K562 (cell line): ENCODE results near the gene ARL5C. TPM values are rescaled to one million over a fixed set of nuclear protein-coding genes. Genes with fewer than 3 reads are reported as not detected.

Experiments
- CC2D1A ChIP-seq: fragments of 450-650 bp; IDR thresholded peaks from 2 replicates; pipeline ENCODE4 v1.6.1; 2017; ENCODE audit warnings: mild to moderate bottlenecking
- FOXA3 ChIP-seq, 2 experiments: fragments of 450-650 bp in 1 of 2; sonication (generic) in 1 of 2; formaldehyde crosslinking; IDR thresholded peaks in 1 of 2; conservative IDR thresholded peaks in 1 of 2; 2 replicates each; pipeline versions ENCODE4 v1.4.0 to v1.8.0; 2020 to 2022; ENCODE audit warnings: mild to moderate bottlenecking in 2 of 2, missing genetic modification reagents in 1 of 2
- HDAC6 ChIP-seq: IDR thresholded peaks from 2 replicates; pipeline ENCODE4 v1.6.1; 2012; ENCODE audit warnings: low read depth, mild to moderate bottlenecking, control low read depth, inconsistent platforms, low read length, moderate library complexity
- ILF3 ChIP-seq: fragments of 450-650 bp; IDR thresholded peaks from 2 replicates; pipeline ENCODE4 v1.6.1; 2018; ENCODE audit warnings: antibody characterized with exemption, mild to moderate bottlenecking, moderate library complexity, borderline replicate concordance
- KLF16 ChIP-seq: IDR thresholded peaks from 2 replicates; pipeline ENCODE4 v1.6.1; 2016; ENCODE audit warnings: antibody characterized with exemption
- MAFG ChIP-seq: fragments of 450-650 bp; conservative IDR thresholded peaks from 2 replicates; pipeline ENCODE4 v1.6.1; 2016; ENCODE audit warnings: missing genetic modification characterization, missing compliant biosample characterization
- PHF20 ChIP-seq: fragments of 450-650 bp; IDR thresholded peaks from 2 replicates; pipeline ENCODE4 v1.6.1; 2018; ENCODE audit not compliant: partially characterized antibody
- RBM15 ChIP-seq: fragments of 200-400 bp; formaldehyde crosslinking; IDR thresholded peaks from 2 replicates; pipeline ENCODE4 v1.6.1; 2018; ENCODE audit warnings: mild to moderate bottlenecking, low read length, moderate library complexity; ENCODE audit not compliant: insufficient read depth
- SP1 ChIP-seq: sonication (generic); formaldehyde crosslinking; IDR thresholded peaks from 2 replicates; pipeline ENCODE4 v1.8.1; 2022; ENCODE audit warnings: mild to moderate bottlenecking, missing genetic modification reagents
- WHSC1 ChIP-seq: IDR thresholded peaks from one replicate; pipeline ENCODE4 v1.6.1; 2012; ENCODE audit warnings: low read length, control low read depth, inconsistent platforms
- ZNF263 ChIP-seq: sonication (generic); formaldehyde crosslinking; IDR thresholded peaks from 2 replicates; pipeline ENCODE4 v1.8.0; 2022; ENCODE audit warnings: mild to moderate bottlenecking, missing genetic modification reagents, borderline replicate concordance
- ZNF778 ChIP-seq: fragments of 450-650 bp; formaldehyde crosslinking; IDR thresholded peaks from 2 replicates; pipeline ENCODE4 v1.4.0; 2020; ENCODE audit warnings: mild to moderate bottlenecking, moderate library complexity
- polyA plus RNA-seq, 8 experiments: library from polyadenylated mRNA; depleted of rRNA in 4 of 8; stranded (reverse) in 5 of 8; unstranded in 3 of 8; fragments of >200 nt; fragmentation: Nextera tagmentation in 2 of 8; fragmentation: Illumina TruSeq in 1 of 8; extraction: Ambion mirVana in 2 of 8; extraction: Trizol in 1 of 8; gene quantifications; 2 replicates each; pipeline versions ENCODE4 v1.2.1 to v1.2.3, GENCODE V29; 2011 to 2014; ENCODE audit warnings: inconsistent platforms in 1 of 8, missing spikeins in 1 of 8
- total RNA-seq, 7 experiments: library from RNA; depleted of rRNA in 6 of 7; stranded (reverse); fragments of >200 nt in 6 of 7; fragmentation: Illumina TruSeq in 2 of 7; extraction: Trizol in 2 of 7; gene quantifications; 2 replicates each; pipeline versions ENCODE4 v1.2.1 to v1.2.3, GENCODE V29; 2011 to 2021; ENCODE audit warnings: low replicate concordance in 1 of 7
- TF ChIP-seq, protein P1 (sequence below): fragments of 200-800 bp; sonication (Bioruptor generic); IDR thresholded peaks from 2 replicates; pipeline ENCODE4 v1.6.1; 2017; ENCODE audit warnings: missing genetic modification characterization, missing compliant biosample characterization
- TF ChIP-seq, protein P2 (sequence below): fragments of 450-650 bp; conservative IDR thresholded peaks from 2 replicates; pipeline ENCODE4 v1.6.1; 2016; ENCODE audit warnings: missing genetic modification characterization, low read depth, mild to moderate bottlenecking, missing compliant biosample characterization, moderate library complexity
- TF ChIP-seq, protein P3 (sequence below): sonication (generic); formaldehyde crosslinking; IDR thresholded peaks from 2 replicates; pipeline ENCODE4 v1.8.0; 2023; ENCODE audit warnings: mild to moderate bottlenecking, missing genetic modification reagents
- TF ChIP-seq, protein P4 (sequence below): sonication (generic); formaldehyde crosslinking; IDR thresholded peaks from 2 replicates; pipeline ENCODE4 v1.8.1; 2023; ENCODE audit warnings: mild to moderate bottlenecking, missing genetic modification reagents
- TF ChIP-seq, protein P5 (sequence below): IDR thresholded peaks from 3 replicates; pipeline ENCODE4 v1.6.1; 2011; ENCODE audit warnings: borderline replicate concordance, mild to moderate bottlenecking, moderate library complexity; ENCODE audit not compliant: insufficient read length; ENCODE audit errors: extremely low read depth

ARL5C gene
- total and polyA plus RNA-seq, 9 of the 15 experiments (the other 6 are each of a cell fraction or from before 2014, with no cell fraction given), result not detected

DNA sequence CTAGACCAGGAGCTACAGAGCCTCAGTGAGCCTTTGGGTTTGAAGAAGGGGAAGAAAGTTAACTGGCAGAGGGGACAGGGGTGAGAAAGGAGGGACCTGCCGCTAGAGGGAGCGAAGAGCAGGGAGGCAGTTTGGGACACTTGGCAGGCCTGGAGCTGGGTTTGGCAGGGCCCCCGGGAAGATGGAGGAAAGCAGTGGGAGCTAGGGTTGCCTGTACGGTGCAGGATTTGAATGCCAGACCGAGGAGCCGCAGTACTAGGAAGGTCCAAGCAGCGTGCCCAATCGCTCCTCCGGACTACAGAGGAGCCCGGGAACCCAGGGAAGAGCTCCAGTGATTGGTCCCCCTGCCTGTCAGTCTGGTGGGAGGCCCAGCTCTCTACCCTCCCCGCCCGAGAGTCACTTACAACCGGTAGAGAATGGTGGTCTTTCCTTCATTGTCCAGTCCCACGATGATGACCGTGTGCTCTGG is 1.3 kb downstream of the ARL5C start (continued):
- TF ChIP-seq, protein P1, sequence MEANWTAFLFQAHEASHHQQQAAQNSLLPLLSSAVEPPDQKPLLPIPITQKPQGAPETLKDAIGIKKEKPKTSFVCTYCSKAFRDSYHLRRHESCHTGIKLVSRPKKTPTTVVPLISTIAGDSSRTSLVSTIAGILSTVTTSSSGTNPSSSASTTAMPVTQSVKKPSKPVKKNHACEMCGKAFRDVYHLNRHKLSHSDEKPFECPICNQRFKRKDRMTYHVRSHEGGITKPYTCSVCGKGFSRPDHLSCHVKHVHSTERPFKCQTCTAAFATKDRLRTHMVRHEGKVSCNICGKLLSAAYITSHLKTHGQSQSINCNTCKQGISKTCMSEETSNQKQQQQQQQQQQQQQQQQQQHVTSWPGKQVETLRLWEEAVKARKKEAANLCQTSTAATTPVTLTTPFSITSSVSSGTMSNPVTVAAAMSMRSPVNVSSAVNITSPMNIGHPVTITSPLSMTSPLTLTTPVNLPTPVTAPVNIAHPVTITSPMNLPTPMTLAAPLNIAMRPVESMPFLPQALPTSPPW (CRISPR knock-in tag), result 0 out of 2 replicates have a peak, but pooled peaks have one; percentile 16
- TF ChIP-seq HDAC6, result no peak
- TF ChIP-seq, protein P2, sequence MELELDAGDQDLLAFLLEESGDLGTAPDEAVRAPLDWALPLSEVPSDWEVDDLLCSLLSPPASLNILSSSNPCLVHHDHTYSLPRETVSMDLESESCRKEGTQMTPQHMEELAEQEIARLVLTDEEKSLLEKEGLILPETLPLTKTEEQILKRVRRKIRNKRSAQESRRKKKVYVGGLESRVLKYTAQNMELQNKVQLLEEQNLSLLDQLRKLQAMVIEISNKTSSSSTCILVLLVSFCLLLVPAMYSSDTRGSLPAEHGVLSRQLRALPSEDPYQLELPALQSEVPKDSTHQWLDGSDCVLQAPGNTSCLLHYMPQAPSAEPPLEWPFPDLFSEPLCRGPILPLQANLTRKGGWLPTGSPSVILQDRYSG (tag), result no peak
- no peak for TF ChIP-seq ZNF778 (CRISPR knock-in tag)
- 0 out of 2 replicates have a peak, but pooled peaks have one; percentile 7 for TF ChIP-seq KLF16
- no peak for TF ChIP-seq WHSC1
- TF ChIP-seq, protein P3, sequence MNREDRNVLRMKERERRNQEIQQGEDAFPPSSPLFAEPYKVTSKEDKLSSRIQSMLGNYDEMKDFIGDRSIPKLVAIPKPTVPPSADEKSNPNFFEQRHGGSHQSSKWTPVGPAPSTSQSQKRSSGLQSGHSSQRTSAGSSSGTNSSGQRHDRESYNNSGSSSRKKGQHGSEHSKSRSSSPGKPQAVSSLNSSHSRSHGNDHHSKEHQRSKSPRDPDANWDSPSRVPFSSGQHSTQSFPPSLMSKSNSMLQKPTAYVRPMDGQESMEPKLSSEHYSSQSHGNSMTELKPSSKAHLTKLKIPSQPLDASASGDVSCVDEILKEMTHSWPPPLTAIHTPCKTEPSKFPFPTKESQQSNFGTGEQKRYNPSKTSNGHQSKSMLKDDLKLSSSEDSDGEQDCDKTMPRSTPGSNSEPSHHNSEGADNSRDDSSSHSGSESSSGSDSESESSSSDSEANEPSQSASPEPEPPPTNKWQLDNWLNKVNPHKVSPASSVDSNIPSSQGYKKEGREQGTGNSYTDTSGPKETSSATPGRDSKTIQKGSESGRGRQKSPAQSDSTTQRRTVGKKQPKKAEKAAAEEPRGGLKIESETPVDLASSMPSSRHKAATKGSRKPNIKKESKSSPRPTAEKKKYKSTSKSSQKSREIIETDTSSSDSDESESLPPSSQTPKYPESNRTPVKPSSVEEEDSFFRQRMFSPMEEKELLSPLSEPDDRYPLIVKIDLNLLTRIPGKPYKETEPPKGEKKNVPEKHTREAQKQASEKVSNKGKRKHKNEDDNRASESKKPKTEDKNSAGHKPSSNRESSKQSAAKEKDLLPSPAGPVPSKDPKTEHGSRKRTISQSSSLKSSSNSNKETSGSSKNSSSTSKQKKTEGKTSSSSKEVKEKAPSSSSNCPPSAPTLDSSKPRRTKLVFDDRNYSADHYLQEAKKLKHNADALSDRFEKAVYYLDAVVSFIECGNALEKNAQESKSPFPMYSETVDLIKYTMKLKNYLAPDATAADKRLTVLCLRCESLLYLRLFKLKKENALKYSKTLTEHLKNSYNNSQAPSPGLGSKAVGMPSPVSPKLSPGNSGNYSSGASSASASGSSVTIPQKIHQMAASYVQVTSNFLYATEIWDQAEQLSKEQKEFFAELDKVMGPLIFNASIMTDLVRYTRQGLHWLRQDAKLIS (CRISPR knock-in tag), result no peak
- TF ChIP-seq PHF20, result no peak
- TF ChIP-seq MAFG (tag), result no peak
- no peak for TF ChIP-seq ILF3
- no peak for TF ChIP-seq SP1 (CRISPR knock-in tag)
- no peak for TF ChIP-seq FOXA3 (CRISPR knock-in tag; conservative IDR thresholded peaks at IDR 0.05 in 1 of 2, IDR thresholded peaks at IDR 0.05 in 1 of 2)
- TF ChIP-seq, protein P4, sequence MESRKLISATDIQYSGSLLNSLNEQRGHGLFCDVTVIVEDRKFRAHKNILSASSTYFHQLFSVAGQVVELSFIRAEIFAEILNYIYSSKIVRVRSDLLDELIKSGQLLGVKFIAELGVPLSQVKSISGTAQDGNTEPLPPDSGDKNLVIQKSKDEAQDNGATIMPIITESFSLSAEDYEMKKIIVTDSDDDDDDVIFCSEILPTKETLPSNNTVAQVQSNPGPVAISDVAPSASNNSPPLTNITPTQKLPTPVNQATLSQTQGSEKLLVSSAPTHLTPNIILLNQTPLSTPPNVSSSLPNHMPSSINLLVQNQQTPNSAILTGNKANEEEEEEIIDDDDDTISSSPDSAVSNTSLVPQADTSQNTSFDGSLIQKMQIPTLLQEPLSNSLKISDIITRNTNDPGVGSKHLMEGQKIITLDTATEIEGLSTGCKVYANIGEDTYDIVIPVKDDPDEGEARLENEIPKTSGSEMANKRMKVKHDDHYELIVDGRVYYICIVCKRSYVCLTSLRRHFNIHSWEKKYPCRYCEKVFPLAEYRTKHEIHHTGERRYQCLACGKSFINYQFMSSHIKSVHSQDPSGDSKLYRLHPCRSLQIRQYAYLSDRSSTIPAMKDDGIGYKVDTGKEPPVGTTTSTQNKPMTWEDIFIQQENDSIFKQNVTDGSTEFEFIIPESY (CRISPR knock-in tag), result no peak
- TF ChIP-seq RBM15, result no peak
- TF ChIP-seq CC2D1A, result no peak
- TF ChIP-seq, protein P5, sequence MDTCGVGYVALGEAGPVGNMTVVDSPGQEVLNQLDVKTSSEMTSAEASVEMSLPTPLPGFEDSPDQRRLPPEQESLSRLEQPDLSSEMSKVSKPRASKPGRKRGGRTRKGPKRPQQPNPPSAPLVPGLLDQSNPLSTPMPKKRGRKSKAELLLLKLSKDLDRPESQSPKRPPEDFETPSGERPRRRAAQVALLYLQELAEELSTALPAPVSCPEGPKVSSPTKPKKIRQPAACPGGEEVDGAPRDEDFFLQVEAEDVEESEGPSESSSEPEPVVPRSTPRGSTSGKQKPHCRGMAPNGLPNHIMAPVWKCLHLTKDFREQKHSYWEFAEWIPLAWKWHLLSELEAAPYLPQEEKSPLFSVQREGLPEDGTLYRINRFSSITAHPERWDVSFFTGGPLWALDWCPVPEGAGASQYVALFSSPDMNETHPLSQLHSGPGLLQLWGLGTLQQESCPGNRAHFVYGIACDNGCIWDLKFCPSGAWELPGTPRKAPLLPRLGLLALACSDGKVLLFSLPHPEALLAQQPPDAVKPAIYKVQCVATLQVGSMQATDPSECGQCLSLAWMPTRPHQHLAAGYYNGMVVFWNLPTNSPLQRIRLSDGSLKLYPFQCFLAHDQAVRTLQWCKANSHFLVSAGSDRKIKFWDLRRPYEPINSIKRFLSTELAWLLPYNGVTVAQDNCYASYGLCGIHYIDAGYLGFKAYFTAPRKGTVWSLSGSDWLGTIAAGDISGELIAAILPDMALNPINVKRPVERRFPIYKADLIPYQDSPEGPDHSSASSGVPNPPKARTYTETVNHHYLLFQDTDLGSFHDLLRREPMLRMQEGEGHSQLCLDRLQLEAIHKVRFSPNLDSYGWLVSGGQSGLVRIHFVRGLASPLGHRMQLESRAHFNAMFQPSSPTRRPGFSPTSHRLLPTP, result no peak
- TF ChIP-seq ZNF263 (CRISPR knock-in tag), result no peak
